ENCODE data around the gene BTBD2.

BTBD2 gene

GRCh38 chr19:1981253-1981652, 34.3 kb downstream of the BTBD2 start:
- DNase-seq = no peak

- no peak for DNase-seq
Observed at GRCh38 chr19:1980809-1981181, 34.7 kb downstream of the BTBD2 start.

GRCh38 chr19:1980091-1980808, 35.3 kb downstream of the BTBD2 start:
- DNase-seq = no peak

- no peak for DNase-seq
Observed at GRCh38 chr19:1979642-1980041, 35.9 kb downstream of the BTBD2 start.

GRCh38 chr19:1979017-1979416, 36.5 kb downstream of the BTBD2 start:
- no peak for DNase-seq

GRCh38 chr19:1978346-1978894, 37.1 kb downstream of the BTBD2 start:
- DNase-seq = no peak

- peak; percentile 50 for DNase-seq
Observed at GRCh38 chr19:1977120-1977519, 38.4 kb downstream of the BTBD2 start.

GRCh38 chr19:1975162-1975480, 40.4 kb downstream of the BTBD2 start:
- DNase-seq = no peak

- DNase-seq = no peak
Observed at GRCh38 chr19:1974381-1975161, 40.9 kb downstream of the BTBD2 start.

- no peak for DNase-seq
Observed at GRCh38 chr19:1970806-1971502, 44.6 kb downstream of the BTBD2 start.

GRCh38 chr19:1970003-1970805, 45.3 kb downstream of the BTBD2 start:
- DNase-seq = no peak

GRCh38 chr19:1969176-1970002, 46.1 kb downstream of the BTBD2 start:
- no peak for DNase-seq

- DNase-seq = no peak
Observed at GRCh38 chr19:1968279-1969175, 47.0 kb downstream of the BTBD2 start.

GRCh38 chr19:1967087-1967608, 48.4 kb downstream of the BTBD2 start:
- no peak for DNase-seq

GRCh38 chr19:1962674-1963073, 52.8 kb downstream of the BTBD2 start:
- DNase-seq = no peak

GRCh38 chr19:1961000-1961883, 54.3 kb downstream of the BTBD2 start:
- DNase-seq = no peak

- DNase-seq = no peak
Observed at GRCh38 chr19:1959928-1960589, 55.5 kb downstream of the BTBD2 start.

GRCh38 chr19:1957562-1958248, 57.8 kb downstream of the BTBD2 start:
- no peak for DNase-seq

Data from NCI-H2171 treated with DMSO at 0.1 percent for 48 hours (cell line).